Gastrocnemius medialis (tissue), 4 donors: Measurements from ENCODE around the gene PPP6C.

Source experiments
- CTCF ChIP-seq, 5 experiments: fragments of 450-650 bp in 3 of 5; fragments of 200-600 bp in 2 of 5; sonication (generic) in 2 of 5; IDR thresholded peaks in 4 of 5; conservative IDR thresholded peaks in 1 of 5; 1 replicate in 4 of 5; 2 replicates in 1 of 5; pipeline ENCODE4 v1.5.1; 2016 to 2019; ENCODE audit warnings: antibody characterized with exemption in 5 of 5, mild to moderate bottlenecking in 3 of 5, moderate library complexity in 3 of 5
- POLR2A ChIP-seq, 2 donors: fragments of 450-650 bp; IDR thresholded peaks; one replicate each; pipeline ENCODE4 v1.6.1; 2017; ENCODE audit warnings: antibody characterized with exemption in 2 of 2, mild to moderate bottlenecking in 2 of 2, moderate library complexity in 2 of 2

- TF ChIP-seq CTCF (IDR thresholded peaks at IDR 0.05 in 4 of 5, conservative IDR thresholded peaks at IDR 0.05 in 1 of 5) = no peak
- TF ChIP-seq POLR2A (IDR thresholded peaks at IDR 0.05) = no peak
Measured at GRCh38 chr9:125146247-125146646, 43.4 kb downstream of the PPP6C start.
